Stomach (tissue), 4 donors: Measurements from ENCODE around the gene CRTAP.
"Not testable (repeated sequence)": the region's sequence is repeated elsewhere in the genome, so short reads cannot be mapped to it uniquely, and the experiment has no call there.

Experiments used
- CTCF ChIP-seq, 7 experiments: fragments of 450-650 bp in 4 of 7; fragments of 200-600 bp in 3 of 7; sonication (generic) in 3 of 7; IDR thresholded peaks; one replicate each; pipeline ENCODE4 v1.5.1; 2016 to 2019; ENCODE audit warnings: antibody characterized with exemption in 7 of 7, control low read depth in 2 of 7, mild to moderate bottlenecking in 1 of 7
- EP300 ChIP-seq: sonication (generic); formaldehyde crosslinking; IDR thresholded peaks from one replicate; pipeline ENCODE4 v1.6.1; 2017; ENCODE audit warnings: antibody characterized with exemption
- POLR2AphosphoS5 ChIP-seq, 3 donors: sonication (generic); formaldehyde crosslinking; IDR thresholded peaks; one replicate each; pipeline ENCODE4 v1.6.1; 2016; ENCODE audit warnings: antibody characterized with exemption in 3 of 3

DNA sequence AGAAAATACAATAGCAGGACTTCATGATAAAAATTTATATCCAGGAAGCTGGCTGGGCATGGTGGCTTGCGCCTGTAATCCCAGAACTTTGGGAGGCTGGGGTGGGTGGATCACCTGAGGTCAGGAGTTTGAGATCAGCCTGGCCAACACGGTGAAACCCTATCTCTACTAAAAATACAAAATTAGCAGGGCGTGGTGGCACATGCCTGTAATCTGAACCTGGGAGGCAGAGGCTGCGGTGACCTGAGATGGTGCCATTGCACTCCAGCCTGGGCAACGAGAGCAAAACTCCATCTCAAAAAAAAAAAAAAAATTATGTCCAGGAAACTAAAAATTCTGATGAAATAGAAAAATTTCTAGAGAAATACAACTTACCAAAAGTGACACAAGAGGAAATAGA is 48.8 kb downstream of the CRTAP start:
- not testable (repeated sequence) for TF ChIP-seq CTCF (IDR thresholded peaks at IDR 0.05); EP300; POLR2AphosphoS5 (IDR thresholded peaks at IDR 0.05)
